HL-60 (cell line): ENCODE measurements around the gene TNPO1.

ENCODE experiments used
- DNase-seq, 2 experiments: peaks; one replicate each; pipeline ENCODE4 v3.0.0-alpha.2; 2010 to 2020; ENCODE audit warnings: low read depth in 1 of 2, low spot score in 1 of 2
- H3K27ac ChIP-seq: fragments of 250-450 bp; sonication (Bioruptor Pico); replicated peaks from 2 replicates; pipeline ENCODE4 v1.5.1; 2020; ENCODE audit warnings: mild to moderate bottlenecking, moderate library complexity
- H3K27me3 ChIP-seq: fragments of 250-450 bp; sonication (Bioruptor Pico); 2 replicates; pipeline ENCODE4 v1.5.1; 2021; ENCODE audit warnings: mild to moderate bottlenecking, moderate library complexity; ENCODE audit not compliant: insufficient read depth, poor library complexity, severe bottlenecking
- H3K4me3 ChIP-seq: replicated peaks from 2 replicates; pipeline ENCODE4 v1.5.1; 2011; ENCODE audit warnings: mild to moderate bottlenecking, control low read depth, low read length; ENCODE audit not compliant: insufficient read depth
- CTCF ChIP-seq: IDR thresholded peaks from one replicate; pipeline ENCODE4 v1.5.1; 2011; ENCODE audit warnings: low read length, control low read depth, inconsistent platforms; ENCODE audit not compliant: insufficient read depth
- GABPA ChIP-seq: IDR thresholded peaks from 2 replicates; pipeline ENCODE4 v1.6.1; 2012; ENCODE audit warnings: low read depth
- POLR2AphosphoS5 ChIP-seq: IDR thresholded peaks from 2 replicates; pipeline ENCODE4 v1.6.1; 2012; ENCODE audit warnings: low read depth
- REST ChIP-seq: IDR thresholded peaks from 2 replicates; pipeline ENCODE4 v1.6.1; 2012; ENCODE audit warnings: low read depth; ENCODE audit not compliant: insufficient replicate concordance
- SPI1 ChIP-seq: IDR thresholded peaks from 2 replicates; pipeline ENCODE4 v1.6.1; 2012; ENCODE audit warnings: low read depth, mild to moderate bottlenecking, borderline replicate concordance

Gene TNPO1

GRCh38 chr5:72871366-72872024 lies 55.0 kb downstream of the TNPO1 start:
- H3K4me3 ChIP-seq, result no peak overlapping the region
- TF ChIP-seq POLR2AphosphoS5 (no peak), GABPA (no peak), CTCF (no peak), SPI1 (no peak), REST (no peak)
- H3K27me3 ChIP-seq, result no peaks in the 10 kb centered on the region
- no peak overlapping the region for H3K27ac ChIP-seq
- DNase-seq, result no peak

GRCh38 chr5:72878854-72879253 lies 62.4 kb downstream of the TNPO1 start:
- no peak overlapping the region for H3K4me3 ChIP-seq
- H3K27me3 ChIP-seq, result no peaks in the 10 kb centered on the region
- no peak overlapping the region for H3K27ac ChIP-seq
- no peak for DNase-seq
- TF ChIP-seq REST (no peak), POLR2AphosphoS5 (no peak), SPI1 (no peak), CTCF (no peak), GABPA (no peak)

GRCh38 chr5:72882989-72883388 lies 66.5 kb downstream of the TNPO1 start:
- no peak for DNase-seq
- Histone ChIP-seq H3K4me3 (no peak overlapping the region), H3K27ac (no peak overlapping the region), H3K27me3 (no peaks in the 10 kb centered on the region)
- TF ChIP-seq POLR2AphosphoS5 (no peak), CTCF (no peak), SPI1 (no peak), GABPA (no peak), REST (no peak)
